ENCODE results near the gene FRMD6. TPM values are rescaled to one million over a fixed set of nuclear protein-coding genes. Genes with fewer than 3 reads are reported as not detected.
A peak's percentile ranks its signal among the peaks of the same experiment; 100 is the strongest.

FRMD6 gene
- total RNA-seq, 1 experiment from 2014 or later, result 185 TPM

- no peak for DNase-seq (ENCODE audit: low read depth)
Observed at GRCh38 chr14:51628238-51628637, 23.5 kb upstream of the FRMD6 start.

GRCh38 chr14:51630987-51631386 lies 20.7 kb upstream of the FRMD6 start:
- DNase-seq (ENCODE audit: low read depth), result no peak

- DNase-seq (ENCODE audit: low read depth), result peak; percentile 62
Observed at GRCh38 chr14:51633298-51633697, 18.4 kb upstream of the FRMD6 start.

- no peak for DNase-seq (ENCODE audit: low read depth)
Observed at GRCh38 chr14:51636109-51636508, 15.6 kb upstream of the FRMD6 start.

- peak; percentile 78 for DNase-seq (ENCODE audit: low read depth)
Observed at GRCh38 chr14:51638071-51638944, 13.4 kb upstream of the FRMD6 start.

- no peak for DNase-seq (ENCODE audit: low read depth)
Observed at GRCh38 chr14:51639668-51640316, 11.9 kb upstream of the FRMD6 start.

- peak; percentile 52 for DNase-seq (ENCODE audit: low read depth)
Observed at GRCh38 chr14:51643140-51643539, 8.6 kb upstream of the FRMD6 start.

- peak; percentile 25 for DNase-seq (ENCODE audit: low read depth)
Observed at GRCh38 chr14:51644217-51644933, 7.3 kb upstream of the FRMD6 start.

- no peak for DNase-seq (ENCODE audit: low read depth)
Observed at GRCh38 chr14:51648296-51648695, 3.4 kb upstream of the FRMD6 start.

GRCh38 chr14:51650716-51651387 lies 858 bp upstream of the FRMD6 start:
- peak; percentile 41 for DNase-seq (ENCODE audit: low read depth)

- DNase-seq (ENCODE audit: low read depth), result no peak
Observed at GRCh38 chr14:51652168-51653078, 713 bp downstream of the FRMD6 start.

GRCh38 chr14:51653079-51653774 lies 1.5 kb downstream of the FRMD6 start:
- peak; percentile 70 for DNase-seq (ENCODE audit: low read depth)

GRCh38 chr14:51653775-51654532 lies 2.2 kb downstream of the FRMD6 start:
- DNase-seq (ENCODE audit: low read depth), result peak; percentile 13

- no peak for DNase-seq (ENCODE audit: low read depth)
Observed at GRCh38 chr14:51654533-51654845, 2.8 kb downstream of the FRMD6 start.

- no peak for DNase-seq (ENCODE audit: low read depth)
Observed at GRCh38 chr14:51657762-51658161, 6.1 kb downstream of the FRMD6 start.

- DNase-seq (ENCODE audit: low read depth), result no peak
Observed at GRCh38 chr14:51658441-51659173, 6.9 kb downstream of the FRMD6 start.

- DNase-seq (ENCODE audit: low read depth), result no peak
Observed at GRCh38 chr14:51660741-51661140, 9.0 kb downstream of the FRMD6 start.

GRCh38 chr14:51661504-51661903 lies 9.8 kb downstream of the FRMD6 start:
- no peak for DNase-seq (ENCODE audit: low read depth)

GRCh38 chr14:51663783-51664326 lies 12.1 kb downstream of the FRMD6 start:
- DNase-seq (ENCODE audit: low read depth), result no peak
